Measurements from ENCODE around the gene SPRY2.

The SPRY2 gene

DNA sequence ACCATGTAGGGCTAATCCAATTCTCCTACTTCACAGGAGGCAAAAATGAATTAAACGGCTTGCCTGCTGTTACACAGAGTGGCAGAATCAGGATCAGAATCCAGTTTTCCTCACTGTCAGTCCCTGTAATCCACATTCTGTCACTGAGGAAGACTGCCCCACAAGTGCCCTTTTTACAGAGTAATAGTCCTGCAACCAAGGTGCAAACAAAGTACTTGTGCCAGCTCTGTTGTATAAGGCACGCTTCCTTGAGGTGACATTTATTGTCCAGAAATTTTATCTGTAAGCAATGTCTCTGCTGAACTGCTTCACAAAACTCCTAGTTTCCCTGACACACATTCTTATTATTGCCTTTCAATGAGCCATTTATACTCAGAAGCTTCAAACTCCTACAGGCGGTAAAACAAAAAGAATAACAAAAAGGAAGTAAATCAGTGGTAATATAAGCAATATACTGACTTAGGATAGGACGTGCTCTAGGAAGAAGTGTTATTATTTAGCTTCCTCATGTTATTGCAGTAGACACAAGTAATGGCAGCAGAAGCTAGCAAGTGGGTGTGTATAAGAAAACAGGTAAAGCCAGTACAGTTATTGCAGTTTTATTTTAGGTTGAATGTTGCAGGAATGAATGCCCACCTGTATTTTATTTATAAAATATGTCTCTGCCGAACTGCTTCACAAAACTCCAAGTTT, 28.8 kb downstream of the SPRY2 start:
- DNase-seq = no peak

DNA sequence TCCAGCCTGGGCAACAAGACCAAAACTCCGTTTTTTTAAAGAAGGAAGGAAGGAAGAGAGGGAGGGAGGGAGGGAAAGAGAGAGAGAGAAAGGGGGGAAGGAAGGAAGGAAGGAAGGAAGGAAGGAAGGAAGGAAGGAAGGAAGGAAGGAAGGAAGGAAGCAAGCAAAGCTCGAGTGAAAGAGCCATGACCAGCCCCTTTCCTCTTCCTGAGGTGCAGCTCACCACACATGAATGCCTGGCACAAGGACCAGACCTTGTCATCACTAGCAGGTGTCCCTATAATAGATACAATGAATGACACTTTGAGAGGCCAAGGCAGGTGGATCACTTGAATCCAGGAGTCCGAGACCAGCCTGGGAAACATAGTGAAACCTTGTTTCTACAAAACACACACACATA, 31.0 kb downstream of the SPRY2 start:
- DNase-seq = no peak

- no peak for DNase-seq
Observed at GRCh38 chr13:80307401-80307987, 33.4 kb downstream of the SPRY2 start.

- no peak for DNase-seq
Observed at GRCh38 chr13:80306337-80306972, 34.5 kb downstream of the SPRY2 start.

GRCh38 chr13:80305737-80306136, 35.2 kb downstream of the SPRY2 start:
- no peak for DNase-seq

GRCh38 chr13:80303225-80303811, 37.6 kb downstream of the SPRY2 start:
- no peak for DNase-seq

DNA sequence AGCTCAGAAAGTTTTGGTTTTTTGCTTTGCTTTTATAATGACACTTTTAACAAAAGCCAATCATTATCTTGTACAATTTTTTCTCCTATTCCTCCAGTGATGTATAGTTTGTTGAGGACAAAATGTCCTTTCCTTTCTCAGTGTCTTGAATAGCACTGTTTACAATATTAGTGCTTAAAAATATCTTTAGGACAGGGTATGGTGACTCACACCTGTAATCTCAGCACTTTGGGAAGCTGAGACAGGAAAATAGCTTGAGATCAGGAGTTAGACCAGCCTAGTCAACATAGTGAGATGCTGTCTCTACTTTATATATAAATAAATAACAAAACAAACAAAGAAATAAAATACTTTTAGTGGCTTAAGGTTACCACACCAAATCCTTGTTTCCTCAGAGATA, 41.9 kb downstream of the SPRY2 start:
- DNase-seq = no peak

- no peak for DNase-seq
Observed at GRCh38 chr13:80297503-80297902, 43.4 kb downstream of the SPRY2 start.

- DNase-seq = no peak
Observed at GRCh38 chr13:80297094-80297493, 43.8 kb downstream of the SPRY2 start.

DNA sequence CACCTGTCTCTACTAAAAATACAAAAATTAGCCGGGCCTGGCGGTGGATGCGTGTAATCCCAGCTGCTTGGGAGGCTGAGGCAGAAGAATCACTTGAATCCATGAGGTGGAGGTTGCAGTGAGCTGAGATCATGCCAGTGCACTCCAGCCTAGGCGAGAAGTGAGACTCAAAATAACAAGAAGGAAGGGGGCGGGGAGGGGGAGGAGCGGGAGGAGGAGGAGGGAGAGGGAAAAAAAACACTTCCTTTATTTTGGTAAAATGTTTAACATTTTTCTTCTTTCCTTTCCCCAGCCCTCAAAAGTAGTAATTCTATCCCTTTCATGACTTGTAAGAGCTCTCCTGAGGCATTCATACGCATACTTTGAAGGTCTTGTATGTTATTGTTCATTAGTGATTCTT, 44.3 kb downstream of the SPRY2 start:
- no peak for DNase-seq

DNA sequence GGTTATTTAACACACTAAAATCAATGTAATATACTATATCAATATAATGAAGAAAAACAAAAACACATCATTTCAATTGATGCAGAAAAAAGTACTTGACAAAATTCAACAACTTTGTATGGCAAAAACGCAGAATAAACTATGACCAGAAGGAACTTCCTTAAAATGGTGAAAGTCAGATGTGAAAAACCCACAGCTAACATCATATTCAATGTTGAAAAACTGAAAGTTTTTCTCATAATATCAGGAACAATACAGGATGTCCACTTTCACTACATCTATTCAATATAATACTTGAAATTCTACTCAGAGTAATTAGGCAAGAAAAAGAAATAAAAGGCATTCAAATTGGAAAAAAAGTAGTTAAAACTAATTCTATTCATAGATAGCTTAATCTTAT, 50.3 kb downstream of the SPRY2 start:
- no peak for DNase-seq

Data from midbrain (tissue), 1 donor.